Natural killer cell (primary cell): Measurements from ENCODE around the gene UBE3B. TPM values are rescaled to one million over a fixed set of nuclear protein-coding genes. Genes with fewer than 3 reads are reported as not detected.

ENCODE experiments used
- ATAC-seq, 3 donors: fragments of 150-1000 bp in 2 of 3; fragments of 200-7000 bp in 1 of 3; cut with Tn5 transposase; 1 replicate in 1 of 3; 2 replicates in 2 of 3; pipeline ENCODE4 v1.10.0; 2021; ENCODE audit warnings: mild to moderate bottlenecking in 2 of 3, moderate library complexity in 2 of 3
- DNase-seq, 2 donors: peaks; one replicate each; pipeline versions ENCODE4 v3.0.0 to v3.0.0-alpha.2; 2013 to 2021; ENCODE audit warnings: mixed read lengths in 1 of 2
- H3K27ac ChIP-seq: one replicate; pipeline ENCODE4 v1.5.1; 2013; ENCODE audit warnings: mild to moderate bottlenecking, low read length
- H3K27me3 ChIP-seq: one replicate; pipeline ENCODE4 v1.6.1; 2013; ENCODE audit warnings: low read length; ENCODE audit not compliant: control insufficient read depth, insufficient read depth
- H3K36me3 ChIP-seq: one replicate; pipeline ENCODE4 v1.6.1; 2013; ENCODE audit warnings: low read length; ENCODE audit not compliant: control insufficient read depth, insufficient read depth
- H3K4me1 ChIP-seq: one replicate; pipeline ENCODE4 v1.6.1; 2013; ENCODE audit warnings: low read length; ENCODE audit not compliant: control insufficient read depth, insufficient read depth
- H3K4me3 ChIP-seq: one replicate; pipeline ENCODE4 v1.5.1; 2013; ENCODE audit warnings: low read length
- H3K9me3 ChIP-seq: one replicate; pipeline ENCODE4 v1.6.1; 2013; ENCODE audit warnings: low read length; ENCODE audit not compliant: control insufficient read depth, insufficient read depth
- H3K27ac Mint-ChIP-seq, 2 donors: one replicate each; pipeline ENCODE4 v1.8.0; 2022; ENCODE audit warnings: mild to moderate bottlenecking in 2 of 2, mixed read lengths in 2 of 2, moderate library complexity in 1 of 2
- H3K27me3 Mint-ChIP-seq, 2 donors: one replicate each; pipeline ENCODE4 v1.8.0; 2022; ENCODE audit warnings: low read depth in 2 of 2, mixed read lengths in 2 of 2
- H3K36me3 Mint-ChIP-seq: one replicate; pipeline ENCODE4 v1.8.0; 2022; ENCODE audit warnings: mixed read lengths
- H3K4me1 Mint-ChIP-seq, 2 donors: one replicate each; pipeline ENCODE4 v1.8.0; 2022; ENCODE audit warnings: mixed read lengths in 2 of 2
- H3K4me3 Mint-ChIP-seq: one replicate; pipeline ENCODE4 v1.8.0; 2022; ENCODE audit warnings: mild to moderate bottlenecking, moderate library complexity, mixed read lengths
- H3K9me3 Mint-ChIP-seq, 2 donors: one replicate each; pipeline ENCODE4 v1.8.0; 2022; ENCODE audit warnings: mixed read lengths in 2 of 2
- WGBS: methylation state at CpG from one replicate; pipeline ENCODE4 v1.1.7; 2013; ENCODE audit warnings: missing lambda C conversion rate; ENCODE audit not compliant: insufficient coverage; 5-methylcytosine and 5-hydroxymethylcytosine counted together
- intact Hi-C: fragments of 100-400 bp; cut with micrococcal nuclease; formaldehyde crosslinking; loops from one replicate; pipeline ENCODE4 v1.14.2; 2022
- total RNA-seq, 4 donors: library from RNA; stranded (reverse); fragments of 120-200 nt in 1 of 4; gene quantifications; one replicate each; pipeline versions ENCODE4 v1.2.3 to v1.2.4, GENCODE V29; 2013 to 2022
- TF ChIP-seq, protein P1 (sequence below): fragments of 200-600 bp; IDR thresholded peaks from one replicate; pipeline ENCODE4 v1.8.0; 2022; ENCODE audit warnings: antibody characterized with exemption

UBE3B gene
- total RNA-seq, 3 donors from 2014 or later (not counting 1 experiment from before 2014, with no cell fraction given): 32.2 to 46.7 (median 39.5) TPM

- TF ChIP-seq, protein P1, sequence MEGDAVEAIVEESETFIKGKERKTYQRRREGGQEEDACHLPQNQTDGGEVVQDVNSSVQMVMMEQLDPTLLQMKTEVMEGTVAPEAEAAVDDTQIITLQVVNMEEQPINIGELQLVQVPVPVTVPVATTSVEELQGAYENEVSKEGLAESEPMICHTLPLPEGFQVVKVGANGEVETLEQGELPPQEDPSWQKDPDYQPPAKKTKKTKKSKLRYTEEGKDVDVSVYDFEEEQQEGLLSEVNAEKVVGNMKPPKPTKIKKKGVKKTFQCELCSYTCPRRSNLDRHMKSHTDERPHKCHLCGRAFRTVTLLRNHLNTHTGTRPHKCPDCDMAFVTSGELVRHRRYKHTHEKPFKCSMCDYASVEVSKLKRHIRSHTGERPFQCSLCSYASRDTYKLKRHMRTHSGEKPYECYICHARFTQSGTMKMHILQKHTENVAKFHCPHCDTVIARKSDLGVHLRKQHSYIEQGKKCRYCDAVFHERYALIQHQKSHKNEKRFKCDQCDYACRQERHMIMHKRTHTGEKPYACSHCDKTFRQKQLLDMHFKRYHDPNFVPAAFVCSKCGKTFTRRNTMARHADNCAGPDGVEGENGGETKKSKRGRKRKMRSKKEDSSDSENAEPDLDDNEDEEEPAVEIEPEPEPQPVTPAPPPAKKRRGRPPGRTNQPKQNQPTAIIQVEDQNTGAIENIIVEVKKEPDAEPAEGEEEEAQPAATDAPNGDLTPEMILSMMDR: no peak
- H3K27ac ChIP-seq: no peak overlapping the region
- ATAC-seq (no peak), DNase-seq (no peak)
- Mint-ChIP-seq H3K4me1 (peaks cover 11 to 12% of the 10 kb centered on the region in 2 donors), H3K27me3 (no peaks in the 10 kb centered on the region), H3K27ac (no peak overlapping the region), H3K4me3 (no peak overlapping the region), H3K36me3 (no peaks in the 10 kb centered on the region), H3K9me3 (no peaks in the 10 kb centered on the region)
- intact Hi-C loops: no loop called here
- H3K4me3 ChIP-seq: no peak overlapping the region
- 73% methylated on average over 15 of the region's 16 CpGs for WGBS
- H3K4me1 ChIP-seq: peaks cover 7% of the 10 kb centered on the region
- no peaks in the 10 kb centered on the region for H3K36me3 ChIP-seq
- no peaks in the 10 kb centered on the region for H3K27me3 ChIP-seq
- no peaks in the 10 kb centered on the region for H3K9me3 ChIP-seq
Observed at GRCh38 chr12:109553906-109554500, 76.6 kb downstream of the UBE3B start.

GRCh38 chr12:109554761-109555160 lies 77.3 kb downstream of the UBE3B start:
- H3K27ac ChIP-seq: no peak overlapping the region
- intact Hi-C loops: no loop called here
- H3K4me1 ChIP-seq: peaks cover 5% of the 10 kb centered on the region
- ATAC-seq: no peak
- H3K27me3 ChIP-seq: no peaks in the 10 kb centered on the region
- DNase-seq: no peak
- Mint-ChIP-seq H3K4me3 (no peak overlapping the region), H3K27me3 (no peaks in the 10 kb centered on the region), H3K27ac (no peak overlapping the region), H3K36me3 (no peaks in the 10 kb centered on the region), H3K4me1 (peaks cover 3 to 4% of the 10 kb centered on the region in 2 donors), H3K9me3 (no peaks in the 10 kb centered on the region)
- no peaks in the 10 kb centered on the region for H3K36me3 ChIP-seq
- H3K9me3 ChIP-seq: no peaks in the 10 kb centered on the region
- TF ChIP-seq, protein P1: no peak
- no peak overlapping the region for H3K4me3 ChIP-seq
- 94% methylated on average over 6 of the region's 6 CpGs for WGBS

GRCh38 chr12:109555431-109556315 lies 78.2 kb downstream of the UBE3B start:
- H3K27ac ChIP-seq: no peak overlapping the region
- H3K4me1 Mint-ChIP-seq: no peaks in the 10 kb centered on the region
- no peaks in the 10 kb centered on the region for H3K27me3 ChIP-seq
- H3K27ac Mint-ChIP-seq: no peak overlapping the region
- H3K4me3 ChIP-seq: no peak overlapping the region
- no peaks in the 10 kb centered on the region for H3K36me3 Mint-ChIP-seq
- no peaks in the 10 kb centered on the region for H3K9me3 Mint-ChIP-seq
- no peak overlapping the region for H3K4me3 Mint-ChIP-seq
- no peak for DNase-seq
- H3K4me1 ChIP-seq: no peaks in the 10 kb centered on the region
- intact Hi-C loops: no loop called here
- TF ChIP-seq, protein P1: no peak
- H3K9me3 ChIP-seq: no peaks in the 10 kb centered on the region
- 87% methylated on average over 17 of the region's 18 CpGs for WGBS
- no peaks in the 10 kb centered on the region for H3K27me3 Mint-ChIP-seq
- ATAC-seq: no peak
- H3K36me3 ChIP-seq: no peaks in the 10 kb centered on the region
